ENCODE measurements around the gene IQSEC1.

DNA sequence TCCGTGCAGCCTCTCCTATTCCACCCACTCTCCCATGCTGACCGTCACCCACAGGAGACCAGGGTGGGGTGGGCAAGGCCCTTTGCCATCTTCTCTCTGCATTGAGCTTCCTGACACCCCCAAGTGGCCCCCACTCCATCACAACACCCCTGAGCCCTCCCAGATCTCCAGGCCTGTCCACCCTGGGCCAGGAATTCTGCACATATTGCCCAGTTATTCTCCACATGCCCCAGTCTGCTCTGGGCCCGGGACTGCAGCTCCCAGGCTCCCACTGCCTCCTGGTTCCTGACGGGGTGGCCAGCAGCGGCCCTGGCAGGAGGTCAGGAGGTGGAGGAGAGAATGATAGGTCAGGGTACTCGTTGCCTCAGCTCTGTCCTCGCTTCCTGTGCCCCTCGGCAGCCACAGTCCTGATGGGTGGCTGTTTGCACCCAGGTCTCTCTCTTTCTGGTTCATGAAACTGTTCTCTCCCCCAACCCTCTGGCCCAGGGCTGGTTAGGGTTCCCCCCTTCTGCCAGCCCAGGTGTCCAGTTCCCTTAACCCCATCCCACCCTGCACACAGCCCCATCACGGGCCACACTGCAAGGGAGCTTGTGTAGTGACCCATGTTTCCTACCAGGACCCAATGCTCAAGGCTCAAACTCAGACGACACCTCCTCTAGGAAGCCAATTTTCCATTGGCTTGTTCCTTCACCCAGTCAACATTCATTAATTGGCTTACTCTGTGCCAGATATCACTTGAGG, 47.3 kb downstream of the IQSEC1 start:
- no peak for TF ChIP-seq POLR2AphosphoS5 (IDR thresholded peaks at IDR 0.05; ENCODE audit: low read depth, low read length)
- TF ChIP-seq, protein P1, sequence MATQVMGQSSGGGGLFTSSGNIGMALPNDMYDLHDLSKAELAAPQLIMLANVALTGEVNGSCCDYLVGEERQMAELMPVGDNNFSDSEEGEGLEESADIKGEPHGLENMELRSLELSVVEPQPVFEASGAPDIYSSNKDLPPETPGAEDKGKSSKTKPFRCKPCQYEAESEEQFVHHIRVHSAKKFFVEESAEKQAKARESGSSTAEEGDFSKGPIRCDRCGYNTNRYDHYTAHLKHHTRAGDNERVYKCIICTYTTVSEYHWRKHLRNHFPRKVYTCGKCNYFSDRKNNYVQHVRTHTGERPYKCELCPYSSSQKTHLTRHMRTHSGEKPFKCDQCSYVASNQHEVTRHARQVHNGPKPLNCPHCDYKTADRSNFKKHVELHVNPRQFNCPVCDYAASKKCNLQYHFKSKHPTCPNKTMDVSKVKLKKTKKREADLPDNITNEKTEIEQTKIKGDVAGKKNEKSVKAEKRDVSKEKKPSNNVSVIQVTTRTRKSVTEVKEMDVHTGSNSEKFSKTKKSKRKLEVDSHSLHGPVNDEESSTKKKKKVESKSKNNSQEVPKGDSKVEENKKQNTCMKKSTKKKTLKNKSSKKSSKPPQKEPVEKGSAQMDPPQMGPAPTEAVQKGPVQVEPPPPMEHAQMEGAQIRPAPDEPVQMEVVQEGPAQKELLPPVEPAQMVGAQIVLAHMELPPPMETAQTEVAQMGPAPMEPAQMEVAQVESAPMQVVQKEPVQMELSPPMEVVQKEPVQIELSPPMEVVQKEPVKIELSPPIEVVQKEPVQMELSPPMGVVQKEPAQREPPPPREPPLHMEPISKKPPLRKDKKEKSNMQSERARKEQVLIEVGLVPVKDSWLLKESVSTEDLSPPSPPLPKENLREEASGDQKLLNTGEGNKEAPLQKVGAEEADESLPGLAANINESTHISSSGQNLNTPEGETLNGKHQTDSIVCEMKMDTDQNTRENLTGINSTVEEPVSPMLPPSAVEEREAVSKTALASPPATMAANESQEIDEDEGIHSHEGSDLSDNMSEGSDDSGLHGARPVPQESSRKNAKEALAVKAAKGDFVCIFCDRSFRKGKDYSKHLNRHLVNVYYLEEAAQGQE (IDR thresholded peaks at IDR 0.05; ENCODE audit: insufficient read depth in 1 of 2, low read depth in 2 of 2, low read length in 2 of 2): no peak
